Dedifferentiated amniotic fluid mesenchymal stem cell (primary cell): Measurements from ENCODE around the gene TTC28.
"Not testable (repeated sequence)": the region's sequence is repeated elsewhere in the genome, so short reads cannot be mapped to it uniquely, and the experiment has no call there.

ENCODE experiments used
- DNase-seq: peaks from one replicate; pipeline ENCODE4 v3.0.0-alpha.2; 2016; ENCODE audit errors: extremely low spot score

Gene TTC28

DNA sequence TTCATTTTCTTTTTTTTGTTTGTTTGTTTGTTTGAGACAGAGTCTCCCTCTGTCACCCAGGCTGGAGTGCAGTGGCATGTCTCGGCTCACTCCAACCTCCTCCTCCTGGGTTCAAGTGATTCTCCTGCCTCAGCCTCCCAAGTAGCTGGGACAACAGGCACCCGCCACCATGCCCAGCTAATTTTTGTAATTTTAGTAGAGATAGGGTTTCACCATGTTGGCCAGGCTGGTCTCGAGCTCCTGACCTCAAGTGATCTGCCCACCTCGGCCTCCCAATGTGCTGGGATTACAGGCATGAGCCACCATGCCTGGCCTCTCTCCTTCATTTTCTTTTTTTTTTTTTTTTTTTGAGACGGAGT, 118.9 kb downstream of the TTC28 start:
- DNase-seq = not testable (repeated sequence)

DNA sequence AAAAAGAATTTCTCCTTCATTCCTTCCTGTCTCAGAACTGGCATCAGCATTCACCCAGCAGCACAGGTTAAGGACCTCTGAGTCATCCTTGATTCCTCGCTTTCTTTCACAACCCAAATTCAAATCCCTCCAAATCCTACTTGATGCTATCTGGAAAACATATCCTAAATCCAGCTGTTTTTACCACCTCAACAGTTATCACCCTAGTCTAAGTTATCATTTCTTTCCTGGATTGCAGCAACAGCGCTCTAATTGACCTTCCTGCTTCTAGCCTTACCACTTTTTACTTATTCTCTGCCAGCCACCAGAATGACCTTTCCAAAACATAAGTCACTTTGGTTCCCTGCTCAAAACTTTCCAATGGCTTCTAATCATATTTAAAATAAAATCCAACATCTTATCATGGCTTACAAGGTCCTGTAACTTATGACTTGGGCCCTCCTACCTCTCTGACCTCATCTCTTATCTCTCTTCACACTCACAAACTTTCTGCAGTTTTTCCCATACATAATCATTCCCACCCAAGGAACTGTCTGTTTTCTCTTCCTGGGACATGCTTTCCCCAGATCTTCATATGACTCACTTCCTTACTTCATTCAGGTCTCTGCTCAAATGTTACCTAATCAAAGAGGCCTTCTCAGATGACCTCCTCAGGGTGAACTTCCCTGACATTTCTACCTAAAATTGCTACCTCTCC, 119.4 kb downstream of the TTC28 start:
- no peak for DNase-seq

DNA sequence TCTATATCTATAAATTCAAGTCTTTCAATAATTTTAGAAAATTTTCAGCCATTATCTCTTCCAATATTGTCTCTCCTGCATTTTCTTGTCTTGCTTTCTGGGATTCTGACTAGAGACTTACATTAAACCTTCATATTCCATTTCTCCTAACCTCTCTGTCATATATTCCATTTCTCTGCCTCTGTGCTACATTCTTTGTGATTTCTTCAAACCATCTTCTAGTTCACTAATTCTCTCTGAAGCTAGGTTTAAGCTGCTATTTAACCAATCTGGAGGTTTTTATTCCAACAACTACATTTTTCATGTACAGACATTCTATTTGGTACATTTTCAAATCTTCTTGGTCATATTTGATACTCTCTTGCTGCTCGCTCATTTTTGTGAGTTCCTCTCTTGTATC, 122.5 kb downstream of the TTC28 start:
- no peak for DNase-seq

DNA sequence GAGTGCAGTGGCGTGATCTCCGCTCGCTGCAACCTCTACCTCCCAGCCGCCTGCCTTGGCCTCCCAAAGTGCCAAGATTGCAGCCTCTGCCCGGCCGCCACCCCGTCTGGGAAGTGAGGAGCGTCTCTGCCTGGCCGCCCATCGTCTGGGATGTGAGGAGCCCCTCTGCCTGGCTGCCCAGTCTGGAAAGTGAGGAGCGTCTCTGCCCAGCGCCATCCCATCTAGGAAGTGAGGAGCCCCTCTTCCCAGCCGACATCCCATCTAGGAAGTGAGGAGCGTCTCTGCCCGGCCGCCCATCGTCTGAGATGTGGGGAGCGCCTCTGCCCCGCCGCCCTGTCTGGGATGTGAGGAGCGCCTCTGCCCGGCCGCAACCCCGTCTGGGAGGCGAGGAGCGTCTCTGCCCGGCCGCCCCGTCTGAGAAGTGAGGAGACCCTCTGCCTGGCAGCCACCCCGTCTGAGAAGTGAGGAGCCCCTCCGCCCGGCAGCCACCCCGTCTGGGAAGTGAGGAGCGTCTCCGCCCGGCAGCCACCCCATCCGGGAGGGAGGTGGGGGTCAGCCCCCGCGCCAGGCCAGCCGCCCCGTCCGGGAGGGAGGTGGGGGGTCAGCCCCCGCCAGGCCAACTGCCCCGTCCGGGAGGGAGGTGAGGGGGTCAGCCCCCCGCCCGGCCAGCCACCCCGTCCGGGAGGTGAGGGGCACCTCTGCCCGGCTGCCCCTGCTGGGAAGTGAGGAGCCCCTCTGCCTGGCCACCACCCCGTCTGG, 126.4 kb downstream of the TTC28 start:
- DNase-seq = not testable (repeated sequence)

DNA sequence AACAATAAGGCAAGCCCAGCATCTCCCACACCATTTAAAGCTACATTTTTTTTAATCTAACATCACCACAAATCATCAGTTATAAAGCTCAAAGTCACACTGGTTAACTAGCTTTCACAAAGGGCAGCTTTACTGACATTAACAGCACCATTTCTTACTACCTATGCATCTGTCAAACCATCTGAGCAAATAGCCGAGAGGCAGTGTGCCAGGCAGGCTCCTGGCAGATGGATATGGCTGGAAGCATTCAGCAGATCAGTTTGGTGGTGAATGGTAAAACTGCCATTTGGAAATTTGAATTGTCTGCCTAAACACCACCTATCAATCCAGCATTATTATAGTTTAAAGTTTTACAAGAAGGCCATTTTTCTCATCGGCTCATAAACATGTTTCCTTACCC, 131.2 kb downstream of the TTC28 start:
- DNase-seq = no peak

DNA sequence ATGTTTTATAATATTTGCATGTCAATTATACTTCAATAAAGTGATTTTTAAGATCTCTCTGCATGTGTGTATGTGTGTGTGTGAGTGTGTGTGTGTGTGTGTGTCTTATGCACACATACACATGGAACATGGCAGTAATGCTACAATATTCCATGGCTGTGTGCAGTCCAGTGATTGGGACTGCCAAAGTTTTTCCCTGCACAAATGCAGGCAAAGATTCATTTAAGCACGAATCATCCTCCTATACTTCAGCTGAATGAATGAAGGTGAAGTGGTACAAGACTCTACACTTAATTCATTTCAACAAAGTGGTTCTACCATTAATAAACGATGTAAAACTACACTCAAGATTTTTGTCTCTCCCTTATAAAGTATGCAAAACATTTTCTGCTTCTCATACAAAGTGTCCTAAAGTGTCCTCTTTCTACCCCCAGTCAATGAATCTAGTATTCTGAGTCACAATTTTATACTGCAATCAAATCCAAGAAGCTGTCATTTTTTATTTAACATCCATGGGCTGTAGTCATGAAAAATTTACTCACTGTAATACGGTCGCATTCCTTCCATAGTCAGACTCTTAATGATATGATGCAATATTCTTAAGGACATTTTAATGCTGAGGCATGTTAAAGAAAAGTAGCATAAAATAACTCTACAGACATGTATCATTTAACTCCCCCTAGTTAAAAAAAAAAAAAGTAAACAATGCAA, 132.4 kb downstream of the TTC28 start:
- DNase-seq = peak; percentile 83

DNA sequence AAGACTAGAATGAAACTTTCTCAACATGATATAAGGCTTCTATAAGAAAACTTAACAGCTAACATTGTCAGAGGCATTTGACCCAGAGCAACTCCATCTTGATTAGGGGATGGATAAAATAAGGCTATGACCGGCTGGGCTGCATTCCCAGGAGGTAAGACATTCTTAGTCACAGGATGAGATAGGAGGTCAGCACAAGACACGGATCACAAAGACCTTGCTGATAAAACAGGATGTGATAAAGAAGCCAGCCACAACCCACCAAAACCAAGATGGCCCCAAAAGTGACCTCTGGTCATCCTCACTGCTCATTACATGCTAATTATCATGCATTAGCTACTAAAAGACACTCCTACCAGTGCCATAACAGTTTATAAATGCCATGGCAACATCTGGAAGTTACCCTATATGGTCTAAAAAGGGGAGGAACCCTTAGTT, 135.2 kb downstream of the TTC28 start:
- DNase-seq = no peak

DNA sequence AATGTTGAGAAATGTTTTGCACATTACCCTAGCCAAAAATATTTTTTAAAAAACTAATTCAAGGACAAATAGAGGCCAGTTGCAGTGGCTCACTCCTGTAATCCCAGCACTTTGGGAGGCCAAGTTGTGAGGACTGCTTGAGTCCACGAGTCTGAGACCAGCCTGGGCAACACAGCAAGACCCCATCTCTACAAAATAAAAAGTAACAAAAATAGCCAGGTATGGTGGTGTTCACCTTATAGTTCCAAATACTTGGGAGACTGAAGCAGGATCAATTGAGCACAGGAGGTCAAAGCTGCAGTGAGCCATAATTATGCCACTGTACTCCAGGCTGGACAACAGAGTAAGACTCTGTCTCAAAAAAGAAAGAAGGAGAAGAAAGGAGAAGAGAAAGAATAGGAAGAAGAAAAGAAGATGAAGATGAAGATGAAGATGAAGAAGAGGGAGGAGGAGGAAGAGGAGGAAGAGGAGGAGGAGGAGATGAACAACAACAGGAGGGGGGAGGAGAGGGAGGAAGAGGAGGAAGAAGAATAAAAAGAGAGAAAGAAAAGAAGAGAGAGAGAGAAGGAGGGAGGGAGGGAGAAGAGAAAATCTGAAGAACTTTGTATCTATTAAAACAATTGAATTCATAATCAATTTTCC, 136.5 kb downstream of the TTC28 start:
- DNase-seq = no peak

DNA sequence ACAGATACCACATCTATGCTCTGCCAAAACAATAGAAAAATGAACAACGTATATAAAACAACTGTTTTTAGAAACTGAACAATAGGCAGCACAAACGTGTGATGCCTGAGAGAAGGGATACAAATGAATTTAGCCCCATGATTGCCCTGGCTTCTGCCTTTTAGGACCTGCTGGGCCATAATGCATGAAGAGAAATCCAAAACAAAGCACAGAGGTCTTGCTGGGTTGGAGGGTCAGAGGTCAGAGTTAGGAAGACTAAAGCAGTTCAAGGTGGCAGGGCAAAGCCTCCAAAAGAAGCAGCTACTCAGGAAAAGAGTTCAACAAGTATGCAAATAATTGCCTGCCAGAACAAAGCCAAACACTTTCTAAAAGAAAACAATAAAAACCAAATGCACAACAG, 138.5 kb downstream of the TTC28 start:
- DNase-seq = no peak

DNA sequence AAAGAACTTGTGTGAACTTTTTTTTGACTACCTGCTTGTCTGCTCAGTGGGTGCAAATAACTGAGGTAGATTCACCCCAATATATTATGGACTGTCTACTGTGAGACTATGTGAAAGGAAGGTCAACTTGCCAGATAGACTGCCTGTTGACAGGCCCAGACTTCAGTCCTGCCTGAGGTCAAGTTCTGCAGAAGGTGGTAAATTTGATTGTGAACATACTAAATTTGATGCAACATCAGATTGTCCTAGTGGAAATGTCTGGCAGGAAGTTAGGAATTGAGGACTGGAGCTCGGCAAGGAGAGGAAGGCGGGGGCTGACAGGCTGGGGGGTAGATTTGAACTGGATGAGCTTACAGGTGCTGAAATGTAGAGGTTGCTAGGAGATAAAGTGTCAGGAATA, 140.7 kb downstream of the TTC28 start:
- no peak for DNase-seq

DNA sequence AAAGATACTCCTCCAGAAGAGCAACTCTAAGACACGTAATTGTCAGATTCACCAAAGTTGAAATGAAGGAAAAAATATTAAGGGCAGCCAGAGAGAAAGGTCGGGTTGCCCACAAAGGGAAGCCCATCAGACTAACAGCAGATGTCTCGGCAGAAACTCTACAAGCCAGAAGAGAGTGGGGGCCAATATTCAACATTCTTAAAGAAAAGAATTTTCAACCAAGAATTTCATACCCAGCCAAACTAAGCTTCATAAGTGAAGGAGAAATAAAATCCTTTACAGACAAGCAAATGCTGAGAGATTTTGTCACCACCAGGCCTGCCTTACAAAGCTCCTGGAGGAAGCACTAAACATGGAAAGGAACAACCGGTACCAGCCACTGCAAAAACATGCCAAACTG, 149.1 kb downstream of the TTC28 start:
- not testable (repeated sequence) for DNase-seq

DNA sequence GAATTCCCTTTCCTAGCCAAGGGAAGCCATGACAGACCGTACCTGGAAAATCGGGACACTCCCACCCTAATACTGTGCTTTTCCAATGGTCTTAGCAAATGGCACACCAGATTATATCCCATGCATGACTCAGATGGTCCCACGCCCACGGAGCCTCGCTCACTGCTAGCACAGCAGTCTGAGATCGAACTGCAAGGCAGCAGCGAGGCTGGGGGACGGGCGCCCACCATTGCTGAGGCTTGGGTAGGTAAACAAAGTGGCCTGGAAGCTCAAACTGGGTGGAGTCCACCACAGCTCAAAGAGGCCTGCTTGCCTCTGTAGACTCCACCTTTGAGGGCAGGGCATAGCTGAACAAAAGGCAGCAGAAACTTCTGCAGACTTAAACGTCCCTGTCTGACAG, 150.5 kb downstream of the TTC28 start:
- DNase-seq = not testable (repeated sequence)

DNA sequence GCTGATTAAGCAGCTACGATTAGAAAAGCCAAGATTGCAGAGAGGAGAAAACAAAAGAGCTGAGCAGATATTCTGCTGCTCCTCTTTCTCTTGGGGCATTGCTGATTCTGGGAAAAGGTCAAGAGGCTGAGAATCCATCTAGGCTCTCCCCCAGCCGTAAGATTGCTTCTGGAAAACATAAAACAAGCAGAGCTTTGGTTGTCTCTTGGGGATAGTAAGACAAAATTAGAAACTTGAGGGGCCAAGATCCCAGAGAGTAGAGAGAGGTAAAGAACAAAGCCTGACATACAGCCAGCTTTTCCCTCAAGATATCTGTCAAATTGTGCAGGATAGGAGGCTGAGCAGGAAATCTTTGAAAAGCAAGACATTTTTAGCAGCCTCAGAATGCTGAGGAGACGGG, 158.2 kb downstream of the TTC28 start:
- no peak for DNase-seq

DNA sequence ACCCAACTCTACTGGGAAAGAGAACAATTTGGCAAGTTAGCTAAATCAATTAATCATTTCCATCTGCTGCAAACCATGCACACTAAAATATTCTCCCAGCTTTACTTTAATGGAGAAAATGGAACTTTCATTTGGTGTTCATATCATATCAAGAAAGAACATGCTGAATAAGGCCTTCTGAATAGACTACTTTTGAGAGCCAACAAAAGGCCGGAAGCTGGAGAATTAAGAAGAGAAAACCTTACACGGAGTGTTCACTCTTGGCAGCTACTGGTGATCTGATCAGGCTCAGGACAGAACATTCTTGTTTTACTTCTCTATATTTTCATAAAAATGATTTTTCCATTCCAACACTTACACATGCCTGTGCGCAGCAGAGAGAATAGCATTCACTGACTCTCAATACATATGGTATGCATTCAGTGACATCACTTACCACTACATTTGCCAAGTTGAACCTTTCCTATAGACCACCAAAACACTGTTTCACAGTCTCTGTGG, 165.3 kb downstream of the TTC28 start:
- DNase-seq = no peak

DNA sequence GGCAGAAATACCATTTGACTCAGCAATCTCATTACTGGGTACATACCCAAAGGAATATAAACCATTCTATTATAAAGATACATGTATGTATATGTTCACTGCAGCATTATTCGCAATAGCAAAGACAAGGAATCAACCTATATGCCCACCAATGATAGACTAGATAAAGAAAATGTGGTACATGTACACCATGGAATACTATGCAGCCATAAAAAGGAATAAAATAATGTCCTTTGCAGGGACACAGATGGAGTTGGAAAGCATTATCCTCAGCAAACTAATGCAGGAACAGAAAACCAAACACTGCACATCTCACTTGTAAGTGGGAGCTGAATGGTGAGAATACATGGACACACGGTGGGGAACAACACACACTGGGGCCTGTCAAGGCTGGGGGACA, 167.3 kb downstream of the TTC28 start:
- DNase-seq = not testable (repeated sequence)

DNA sequence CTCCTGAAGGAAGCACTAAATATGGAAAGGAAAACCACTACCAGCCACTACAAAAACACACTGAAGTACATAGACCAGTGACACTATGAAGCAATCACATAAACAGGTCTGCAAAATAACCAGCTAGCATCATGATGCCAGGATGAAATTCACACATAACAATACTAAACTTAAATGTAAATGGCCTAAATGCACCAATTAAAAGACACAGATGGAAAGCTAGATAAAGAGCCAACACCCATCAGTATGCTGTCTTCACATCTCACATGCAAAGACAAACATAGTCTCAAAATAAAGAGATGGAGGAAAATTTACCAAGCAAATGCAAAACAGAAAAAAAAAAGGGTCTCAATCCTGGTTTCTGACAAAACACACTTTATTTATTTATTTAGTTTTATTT, 171.7 kb downstream of the TTC28 start:
- no peak for DNase-seq

DNA sequence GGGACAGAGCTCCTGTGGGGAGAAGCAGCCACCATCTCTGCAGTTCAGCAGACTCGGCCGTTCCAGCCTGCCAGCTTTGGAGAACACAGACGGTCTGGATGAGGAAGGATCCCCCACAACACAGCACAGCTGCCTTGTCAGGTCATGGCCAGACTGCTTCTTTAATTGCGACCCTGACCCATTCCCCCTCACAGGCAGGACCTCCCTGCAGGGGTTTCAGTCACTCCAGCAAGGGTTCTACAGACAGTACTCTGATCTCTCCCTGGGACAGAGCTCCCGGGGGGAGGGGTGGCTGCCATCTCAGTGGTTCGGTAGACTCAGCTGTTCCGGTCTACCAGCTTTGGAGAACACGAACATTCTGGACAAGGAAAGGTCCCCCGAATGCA, 173.5 kb downstream of the TTC28 start:
- no peak for DNase-seq

DNA sequence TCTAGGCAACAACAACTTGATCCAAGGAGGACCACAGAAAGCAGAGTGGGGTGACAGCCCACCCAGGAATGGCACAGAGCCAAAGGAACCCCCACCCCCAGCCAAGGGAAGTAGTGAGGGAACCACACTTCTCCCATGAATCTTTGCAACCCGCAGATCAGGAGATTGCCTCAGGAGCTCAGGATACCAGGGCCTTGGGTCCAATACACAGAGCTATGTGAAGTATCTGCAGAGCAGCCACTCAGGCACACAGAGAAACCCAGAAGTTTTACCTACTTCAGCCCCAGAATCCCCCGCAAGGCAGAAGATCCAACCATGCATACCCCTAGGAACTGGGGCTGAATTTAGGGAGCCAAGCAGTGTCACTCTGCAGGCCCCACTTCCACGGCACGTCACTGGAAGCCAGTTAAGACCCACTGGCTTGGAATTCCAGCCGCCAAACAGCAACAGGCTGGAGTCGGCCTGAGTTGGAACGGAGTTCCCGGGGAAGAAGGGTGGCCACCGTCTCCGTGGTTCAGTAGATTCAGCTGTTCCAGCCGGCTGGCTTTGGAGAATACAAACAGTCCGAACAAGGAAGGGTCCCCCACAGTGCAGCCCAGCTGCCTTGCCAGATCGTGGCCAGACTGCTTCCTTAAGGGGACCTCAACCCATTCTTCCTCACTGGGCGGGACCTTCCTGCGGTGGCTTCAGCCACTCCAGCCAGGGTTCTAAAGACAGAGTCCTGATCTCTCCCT, 174.1 kb downstream of the TTC28 start:
- DNase-seq = no peak

DNA sequence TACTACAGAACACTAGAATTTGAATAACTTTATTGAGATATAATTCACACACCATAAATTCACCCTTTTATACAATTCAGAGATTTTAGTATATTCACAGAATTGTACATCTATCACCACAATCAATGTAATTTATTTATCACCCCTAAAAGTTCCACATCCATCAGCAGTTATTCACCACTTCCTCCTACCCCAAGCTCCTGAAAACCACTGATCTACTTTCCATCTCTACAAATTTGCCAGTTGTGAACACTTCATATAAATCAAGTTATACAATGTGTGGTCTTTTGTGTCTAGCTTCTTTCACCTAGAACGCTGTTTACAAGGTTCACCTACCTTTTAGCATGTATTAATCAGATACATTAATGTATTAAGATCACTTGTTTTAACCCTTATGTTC, 179.6 kb downstream of the TTC28 start:
- no peak for DNase-seq

DNA sequence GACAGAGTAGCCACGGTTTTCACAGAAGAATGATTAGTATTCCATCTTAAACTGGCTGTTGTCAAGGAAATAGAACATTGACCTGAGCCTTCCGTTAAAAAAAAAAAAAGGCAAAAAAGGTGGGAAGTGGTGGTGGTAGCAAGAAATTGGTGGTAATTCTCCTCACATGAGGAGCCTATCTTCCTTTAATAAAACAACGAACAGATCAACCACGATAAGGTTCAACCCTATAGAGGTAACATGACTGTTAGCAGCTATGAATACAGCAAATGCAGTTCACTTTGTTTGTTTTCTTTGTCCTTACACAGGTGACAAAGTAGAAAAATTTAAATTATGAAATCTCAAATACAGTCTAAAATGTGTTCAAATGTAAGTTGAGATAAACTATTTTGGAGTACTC, 181.6 kb downstream of the TTC28 start:
- DNase-seq = no peak

DNA sequence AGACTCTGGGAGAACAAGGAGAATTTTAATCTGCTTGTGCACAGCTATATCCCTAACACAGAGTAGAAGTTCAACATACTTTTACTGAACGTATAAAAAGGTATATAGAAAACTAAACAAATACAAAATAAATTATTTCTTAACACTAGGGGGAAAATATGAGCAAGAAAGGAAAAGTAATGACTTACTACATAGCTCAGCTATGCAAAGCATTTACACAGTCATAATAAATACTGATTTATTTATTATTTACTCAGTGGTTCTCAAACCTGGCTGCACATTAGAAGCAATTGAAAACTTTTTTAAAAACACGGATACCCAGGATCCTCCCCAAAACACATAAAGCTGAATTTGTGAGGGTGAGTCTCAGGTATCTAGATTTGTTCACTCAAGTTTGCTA, 182.5 kb downstream of the TTC28 start:
- peak; percentile 28 for DNase-seq

DNA sequence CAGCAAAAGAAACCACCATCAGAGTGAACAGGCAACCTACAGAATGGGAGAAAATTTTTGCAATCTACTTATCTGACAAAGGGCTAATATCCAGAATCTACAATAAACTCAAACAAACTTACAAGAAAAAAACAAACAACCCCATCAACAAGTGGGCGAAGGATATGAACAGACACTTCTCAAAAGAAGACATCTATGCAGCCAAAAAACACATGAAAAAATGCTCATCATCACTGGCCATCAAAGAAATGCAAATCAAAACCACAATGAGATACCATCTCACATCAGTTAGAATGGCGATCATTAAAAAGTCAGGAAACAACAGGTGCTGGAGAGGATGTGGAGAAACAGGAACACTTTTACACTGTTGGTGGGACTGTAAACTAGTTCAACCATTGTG, 188.4 kb downstream of the TTC28 start:
- not testable (repeated sequence) for DNase-seq
